ENCODE data around the gene RXYLT1.
"Not testable (repeated sequence)": the region's sequence is repeated elsewhere in the genome, so short reads cannot be mapped to it uniquely, and the experiment has no call there.

The RXYLT1 gene

GRCh38 chr12:63802012-63802608 is 22.4 kb downstream of the RXYLT1 start:
- DNase-seq (ENCODE audit: low read depth in 2 of 2, low spot score in 1 of 2): no peak

GRCh38 chr12:63804746-63805145 is 25.0 kb downstream of the RXYLT1 start:
- DNase-seq (ENCODE audit: low read depth in 2 of 2, low spot score in 1 of 2): no peak

GRCh38 chr12:63805704-63806672 is 26.3 kb downstream of the RXYLT1 start:
- DNase-seq (ENCODE audit: low read depth in 2 of 2, low spot score in 1 of 2): no peak

- DNase-seq (ENCODE audit: low read depth in 2 of 2, low spot score in 1 of 2): no peak
Measured at GRCh38 chr12:63808631-63809030, 28.9 kb downstream of the RXYLT1 start.

- no peak for DNase-seq (ENCODE audit: low read depth in 2 of 2, low spot score in 1 of 2)
Measured at GRCh38 chr12:63809566-63809965, 29.9 kb downstream of the RXYLT1 start.

GRCh38 chr12:63811334-63811733 is 31.6 kb downstream of the RXYLT1 start:
- DNase-seq (ENCODE audit: low read depth in 2 of 2, low spot score in 1 of 2): no peak

- no peak for DNase-seq (ENCODE audit: low read depth in 2 of 2, low spot score in 1 of 2)
Measured at GRCh38 chr12:63811755-63812154, 32.0 kb downstream of the RXYLT1 start.

- DNase-seq (ENCODE audit: low read depth in 2 of 2, low spot score in 1 of 2): no peak
Measured at GRCh38 chr12:63814146-63814772, 34.5 kb downstream of the RXYLT1 start.

- DNase-seq (ENCODE audit: low read depth in 2 of 2, low spot score in 1 of 2): no peak
Measured at GRCh38 chr12:63815482-63815852, 35.8 kb downstream of the RXYLT1 start.

GRCh38 chr12:63816031-63816430 is 36.3 kb downstream of the RXYLT1 start:
- DNase-seq (ENCODE audit: low read depth in 2 of 2, low spot score in 1 of 2): no peak

- no peak for DNase-seq (ENCODE audit: low read depth in 2 of 2, low spot score in 1 of 2)
Measured at GRCh38 chr12:63820427-63820826, 40.7 kb downstream of the RXYLT1 start.

- DNase-seq (ENCODE audit: low read depth in 2 of 2, low spot score in 1 of 2): no peak
Measured at GRCh38 chr12:63821781-63822251, 42.1 kb downstream of the RXYLT1 start.

- no peak for DNase-seq (ENCODE audit: low read depth in 2 of 2, low spot score in 1 of 2)
Measured at GRCh38 chr12:63822352-63822751, 42.6 kb downstream of the RXYLT1 start.

GRCh38 chr12:63823040-63823439 is 43.3 kb downstream of the RXYLT1 start:
- DNase-seq (ENCODE audit: low read depth in 2 of 2, low spot score in 1 of 2): no peak

- DNase-seq (ENCODE audit: low read depth in 2 of 2, low spot score in 1 of 2): no peak
Measured at GRCh38 chr12:63826006-63826585, 46.4 kb downstream of the RXYLT1 start.

GRCh38 chr12:63828867-63829266 is 49.2 kb downstream of the RXYLT1 start:
- DNase-seq (ENCODE audit: low read depth in 2 of 2, low spot score in 1 of 2): no peak

- no peak for DNase-seq (ENCODE audit: low read depth in 2 of 2, low spot score in 1 of 2)
Measured at GRCh38 chr12:63836046-63836445, 56.3 kb downstream of the RXYLT1 start.

- DNase-seq (ENCODE audit: low read depth in 2 of 2, low spot score in 1 of 2): no peak
Measured at GRCh38 chr12:63836936-63837335, 57.2 kb downstream of the RXYLT1 start.

- DNase-seq (ENCODE audit: low read depth in 2 of 2, low spot score in 1 of 2): no peak
Measured at GRCh38 chr12:63838411-63838810, 58.7 kb downstream of the RXYLT1 start.

- no peak for DNase-seq (ENCODE audit: low read depth in 2 of 2, low spot score in 1 of 2)
Measured at GRCh38 chr12:63841011-63841410, 61.3 kb downstream of the RXYLT1 start.

GRCh38 chr12:63841571-63841970 is 61.9 kb downstream of the RXYLT1 start:
- DNase-seq (ENCODE audit: low read depth in 2 of 2, low spot score in 1 of 2): no peak

- DNase-seq (ENCODE audit: low read depth in 2 of 2, low spot score in 1 of 2): not testable (repeated sequence)
Measured at GRCh38 chr12:63842750-63843149, 63.0 kb downstream of the RXYLT1 start.

Data from stimulated activated CD8-positive, alpha-beta memory T cell treated with anti-CD3 and anti-CD28 coated beads, Interleukin-4, amount 100 ng/mL, for 1 hour (primary cell).